HS-27A (cell line): ENCODE data around the gene TSSK6.

Experiments used
- DNase-seq: peaks from one replicate; pipeline ENCODE4 v3.0.0-alpha.2; 2012; ENCODE audit warnings: low read depth, missing footprints

Gene TSSK6

DNA sequence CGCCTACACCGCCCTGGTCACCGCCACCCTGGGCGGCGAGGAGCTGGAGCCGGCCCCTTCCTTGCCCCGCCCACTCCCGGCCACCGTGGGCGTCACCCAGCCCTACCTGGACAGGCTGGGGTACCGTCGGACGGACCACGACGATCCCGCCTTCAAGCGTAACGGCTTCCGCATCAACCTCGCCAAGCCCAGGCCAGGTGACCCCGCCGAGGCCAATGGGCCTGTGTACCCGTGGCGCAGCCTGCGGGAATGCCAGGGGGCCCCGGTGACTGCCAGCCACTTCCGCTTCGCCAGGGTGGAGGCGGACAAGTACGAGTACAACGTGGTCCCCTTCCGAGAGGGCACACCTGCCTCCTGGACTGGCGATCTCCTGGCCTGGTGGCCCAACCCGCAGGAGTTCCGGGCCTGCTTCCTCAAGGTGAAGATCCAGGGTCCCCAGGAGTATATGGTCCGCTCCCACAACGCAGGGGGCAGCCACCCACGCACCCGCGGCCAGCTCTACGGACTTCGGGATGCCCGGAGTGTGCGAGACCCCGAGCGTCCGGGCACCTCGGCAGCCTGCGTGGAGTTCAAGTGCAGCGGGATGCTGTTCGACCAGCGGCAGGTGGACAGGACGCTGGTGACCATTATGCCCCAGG is 29.7 kb upstream of the TSSK6 start:
- DNase-seq, result no peak

DNA sequence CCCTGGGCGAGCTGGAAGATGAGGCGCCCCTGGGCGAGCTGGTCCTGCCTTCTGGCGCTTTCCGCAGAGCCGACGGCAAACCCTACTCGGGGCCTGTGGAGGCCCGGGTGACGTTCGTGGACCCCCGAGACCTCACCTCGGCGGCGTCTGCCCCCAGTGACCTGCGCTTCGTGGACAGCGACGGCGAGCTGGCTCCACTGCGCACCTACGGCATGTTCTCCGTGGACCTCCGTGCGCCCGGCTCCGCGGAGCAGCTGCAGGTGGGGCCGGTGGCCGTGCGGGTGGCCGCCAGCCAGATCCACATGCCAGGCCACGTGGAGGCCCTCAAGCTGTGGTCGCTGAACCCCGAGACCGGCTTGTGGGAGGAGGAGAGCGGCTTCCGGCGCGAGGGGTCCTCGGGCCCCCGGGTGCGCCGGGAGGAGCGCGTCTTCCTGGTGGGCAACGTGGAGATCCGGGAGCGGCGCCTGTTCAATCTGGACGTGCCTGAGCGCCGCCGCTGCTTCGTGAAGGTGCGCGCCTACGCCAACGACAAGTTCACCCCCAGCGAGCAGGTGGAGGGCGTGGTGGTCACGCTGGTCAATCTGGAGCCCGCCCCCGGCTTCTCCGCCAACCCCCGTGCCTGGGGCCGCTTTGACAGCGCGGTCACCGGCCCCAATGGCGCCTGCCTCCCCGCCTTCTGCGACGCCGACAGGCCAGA is 29.1 kb upstream of the TSSK6 start:
- DNase-seq, result no peak

DNA sequence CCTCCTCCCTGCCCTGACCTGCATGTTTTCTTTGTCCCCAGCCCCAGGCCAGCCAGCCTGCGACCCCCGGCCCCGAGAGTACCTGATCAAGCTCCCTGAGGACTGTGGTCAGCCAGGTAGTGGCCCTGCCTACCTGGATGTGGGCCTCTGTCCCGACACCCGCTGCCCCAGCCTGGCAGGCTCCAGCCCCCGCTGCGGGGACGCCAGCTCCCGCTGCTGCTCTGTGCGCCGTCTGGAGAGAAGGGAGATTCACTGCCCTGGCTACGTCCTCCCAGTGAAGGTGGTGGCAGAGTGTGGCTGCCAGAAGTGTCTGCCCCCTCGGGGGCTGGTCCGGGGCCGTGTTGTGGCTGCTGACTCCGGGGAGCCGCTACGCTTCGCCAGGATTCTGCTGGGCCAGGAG is 28.3 kb upstream of the TSSK6 start:
- DNase-seq, result no peak

DNA sequence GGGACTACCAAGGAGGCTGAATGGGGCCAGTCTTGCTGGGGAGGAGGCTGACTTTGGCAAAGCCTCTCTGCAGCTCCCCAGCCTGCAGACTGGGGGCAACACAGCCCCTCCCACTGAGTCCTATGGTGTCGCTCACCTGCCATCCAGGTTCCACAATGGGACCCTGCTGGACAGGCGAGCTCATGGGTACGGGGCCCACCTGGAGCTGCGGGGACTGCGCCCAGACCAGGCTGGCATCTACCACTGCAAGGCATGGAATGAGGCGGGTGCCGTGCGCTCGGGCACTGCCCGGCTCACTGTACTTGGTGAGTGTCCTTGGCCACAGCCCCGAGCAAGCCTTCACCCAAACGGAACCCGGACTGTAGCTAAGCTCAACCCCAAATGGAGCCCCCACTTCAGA is 27.8 kb upstream of the TSSK6 start:
- DNase-seq, result no peak

DNA sequence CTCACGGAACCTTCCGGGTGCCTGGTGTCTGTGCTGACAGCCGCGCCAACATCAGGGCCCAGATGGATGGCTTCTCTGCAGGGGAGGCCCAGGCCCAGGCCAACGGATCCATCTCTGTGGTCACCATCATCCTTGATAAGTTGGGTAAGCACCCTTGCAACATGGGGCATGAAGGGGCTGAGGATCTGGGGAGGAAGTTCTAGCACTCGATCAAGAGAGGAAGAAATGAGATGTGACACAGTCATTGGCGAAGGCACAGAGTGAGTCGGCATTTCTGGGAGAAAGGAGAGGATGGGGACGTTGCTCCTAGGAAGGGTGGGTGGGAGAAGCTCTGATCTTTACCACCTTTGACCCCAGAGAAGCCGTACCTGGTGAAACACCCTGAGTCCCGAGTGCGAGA is 27.2 kb upstream of the TSSK6 start:
- no peak for DNase-seq

DNA sequence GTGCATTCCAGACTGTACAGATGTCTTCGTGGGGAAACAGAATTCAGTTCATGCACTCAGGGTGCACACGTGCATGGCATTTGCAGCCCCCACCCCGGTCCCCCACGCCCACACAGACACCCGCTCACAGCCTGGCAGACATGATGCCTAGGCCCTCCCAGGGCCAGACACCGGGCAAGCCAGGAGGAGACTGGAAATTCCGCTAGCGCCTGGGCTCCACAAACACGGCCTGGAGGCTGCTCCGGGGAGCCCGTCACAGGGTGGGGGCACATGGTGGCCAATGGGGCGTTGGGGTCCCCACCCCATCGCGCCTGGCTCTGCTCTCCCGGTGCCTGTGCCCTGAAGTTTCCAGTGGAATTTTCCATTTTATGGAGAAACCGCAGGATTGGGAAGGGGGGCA is 26.3 kb upstream of the TSSK6 start:
- DNase-seq, result no peak

DNA sequence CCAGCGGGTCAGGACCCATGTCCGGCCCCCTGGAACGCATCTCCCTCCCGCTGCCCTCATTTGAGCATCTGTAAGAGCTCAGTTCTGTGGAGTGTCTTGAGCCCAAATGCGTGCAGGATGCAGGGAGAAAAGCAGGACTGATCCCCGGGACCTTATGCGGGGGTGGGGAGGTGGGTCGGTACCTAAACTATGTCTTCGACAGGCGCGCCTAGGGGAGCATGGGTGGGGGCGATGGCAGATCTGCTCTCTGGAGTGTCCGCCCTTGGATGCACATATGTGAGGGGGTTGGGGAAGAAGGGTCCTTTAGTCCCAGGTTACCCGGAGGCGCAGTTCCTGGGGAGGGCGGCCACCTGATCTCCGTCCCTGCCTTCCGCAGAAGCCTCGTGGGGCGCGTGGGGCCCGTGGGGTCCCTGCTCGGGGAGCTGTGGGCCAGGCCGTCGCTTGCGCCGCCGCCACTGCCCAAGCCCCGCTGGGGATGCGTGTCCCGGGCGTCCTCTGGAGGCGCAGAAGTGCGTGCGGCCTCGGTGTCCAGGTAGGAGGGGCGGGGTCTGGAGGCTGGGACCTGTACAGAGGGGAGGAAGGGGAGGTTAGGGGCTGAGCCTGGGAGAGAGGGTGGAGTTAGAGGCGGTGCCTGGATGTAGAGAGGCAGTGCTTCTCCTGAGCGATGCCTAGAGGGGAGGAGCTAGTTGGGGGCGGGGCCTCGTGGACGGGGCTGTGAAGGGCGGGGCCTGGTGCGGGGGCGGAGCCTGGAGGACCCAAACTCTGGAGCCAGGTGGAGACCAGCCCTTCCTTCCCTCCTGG is 25.6 kb upstream of the TSSK6 start:
- no peak for DNase-seq

DNA sequence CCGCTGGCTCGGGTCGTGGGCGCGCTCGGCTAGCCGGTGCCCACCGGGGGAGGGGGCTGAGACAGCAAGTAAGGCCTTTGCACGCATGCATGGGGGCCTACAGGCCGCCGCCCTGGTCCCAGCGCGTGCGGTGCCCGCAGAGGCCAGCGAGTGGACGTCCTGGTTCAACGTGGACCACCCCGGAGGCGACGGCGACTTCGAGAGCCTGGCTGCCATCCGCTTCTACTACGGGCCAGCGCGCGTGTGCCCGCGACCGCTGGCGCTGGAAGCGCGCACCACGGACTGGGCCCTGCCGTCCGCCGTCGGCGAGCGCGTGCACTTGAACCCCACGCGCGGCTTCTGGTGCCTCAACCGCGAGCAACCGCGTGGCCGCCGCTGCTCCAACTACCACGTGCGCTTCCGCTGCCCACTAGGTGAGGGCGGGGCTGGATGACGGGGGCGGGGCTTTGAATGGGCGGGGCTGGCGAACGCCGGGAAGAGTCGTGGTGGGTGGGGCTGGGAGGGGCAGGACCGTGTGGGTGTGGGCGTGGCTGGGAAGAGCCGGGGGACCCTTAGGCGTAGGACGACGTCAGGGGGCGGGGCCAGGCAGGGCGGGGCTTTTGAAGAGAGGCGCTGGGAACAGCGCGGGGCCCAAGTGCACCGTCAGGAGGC is 24.8 kb upstream of the TSSK6 start:
- no peak for DNase-seq

DNA sequence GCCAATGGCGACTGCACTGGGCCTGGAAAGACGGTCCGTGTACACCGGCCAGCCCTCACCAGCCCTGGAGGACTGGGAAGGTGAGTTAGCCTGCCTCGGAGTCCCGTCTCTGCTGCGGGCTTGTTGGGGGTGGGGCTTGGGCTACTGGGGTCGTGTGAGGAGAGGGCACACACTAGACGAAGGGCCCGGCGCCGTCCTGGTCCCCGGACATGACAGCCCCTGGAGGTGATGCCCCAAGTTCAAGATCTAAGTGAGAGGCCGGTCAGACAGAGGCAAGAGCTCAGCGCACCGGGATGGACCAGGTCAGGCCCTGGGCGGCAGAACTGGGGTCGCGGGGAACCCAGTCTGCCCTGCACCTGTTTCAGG is 24.3 kb upstream of the TSSK6 start:
- no peak for DNase-seq

DNA sequence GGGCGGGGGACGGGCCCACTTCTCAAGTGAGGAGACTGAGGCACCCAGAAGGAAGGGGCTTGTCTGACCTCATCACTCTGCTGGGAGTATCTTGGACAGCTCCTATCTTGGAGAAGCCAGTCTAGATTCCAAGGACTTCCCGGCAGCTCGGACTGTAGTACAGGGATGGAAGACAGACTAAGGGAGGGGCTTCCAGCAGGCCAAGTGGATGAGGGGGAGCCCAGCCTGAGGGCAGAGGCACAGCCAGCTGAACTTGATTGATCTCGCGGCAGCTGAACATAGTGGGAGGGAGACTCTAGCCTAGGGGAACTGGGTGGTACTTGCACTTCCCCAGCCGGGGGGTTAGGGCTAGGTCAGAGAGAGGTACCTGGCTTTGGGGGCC is 23.4 kb upstream of the TSSK6 start:
- DNase-seq, result no peak

DNA sequence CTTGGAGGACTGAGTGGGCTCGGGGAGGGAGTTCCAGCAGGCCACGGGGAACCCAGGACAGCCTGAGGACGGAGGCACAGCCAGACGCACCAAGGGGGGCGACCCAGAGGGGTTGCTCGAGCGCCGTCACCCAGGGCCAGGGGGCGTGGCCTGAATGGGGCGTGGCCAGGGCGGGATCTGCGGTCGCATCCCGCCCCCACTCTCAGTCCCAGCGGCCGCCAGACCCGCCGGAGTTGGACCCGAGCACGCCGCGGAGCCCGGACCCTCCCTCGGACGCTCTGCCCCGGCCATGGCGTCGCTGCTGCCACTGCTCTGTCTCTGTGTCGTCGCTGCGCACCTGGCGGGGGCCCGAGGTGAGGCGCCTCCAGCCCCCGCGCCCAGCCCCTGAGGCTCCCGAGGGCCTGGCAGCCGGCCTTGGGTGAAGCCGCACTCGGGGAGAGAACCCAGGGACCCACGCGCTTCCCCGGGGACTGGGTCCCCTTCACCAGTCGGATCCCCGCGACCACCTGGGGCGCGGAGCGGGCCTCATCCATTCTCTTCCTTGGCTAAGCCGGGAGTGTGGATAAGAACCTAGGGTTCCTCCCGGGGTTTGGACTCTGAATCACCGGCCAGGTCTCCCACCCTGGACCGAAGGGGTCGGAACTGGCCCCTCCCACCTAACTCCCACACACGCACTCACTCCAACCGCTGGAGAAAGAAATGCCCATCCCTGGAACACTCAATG is 22.9 kb upstream of the TSSK6 start, which contains the start of gene CILP2:
Gene CILP2, plus strand, starts transcription at position 205 of the 724 bp plus-strand sequence. Its CDS starts 85 bp downstream, at position 290.
- DNase-seq, result no peak

DNA sequence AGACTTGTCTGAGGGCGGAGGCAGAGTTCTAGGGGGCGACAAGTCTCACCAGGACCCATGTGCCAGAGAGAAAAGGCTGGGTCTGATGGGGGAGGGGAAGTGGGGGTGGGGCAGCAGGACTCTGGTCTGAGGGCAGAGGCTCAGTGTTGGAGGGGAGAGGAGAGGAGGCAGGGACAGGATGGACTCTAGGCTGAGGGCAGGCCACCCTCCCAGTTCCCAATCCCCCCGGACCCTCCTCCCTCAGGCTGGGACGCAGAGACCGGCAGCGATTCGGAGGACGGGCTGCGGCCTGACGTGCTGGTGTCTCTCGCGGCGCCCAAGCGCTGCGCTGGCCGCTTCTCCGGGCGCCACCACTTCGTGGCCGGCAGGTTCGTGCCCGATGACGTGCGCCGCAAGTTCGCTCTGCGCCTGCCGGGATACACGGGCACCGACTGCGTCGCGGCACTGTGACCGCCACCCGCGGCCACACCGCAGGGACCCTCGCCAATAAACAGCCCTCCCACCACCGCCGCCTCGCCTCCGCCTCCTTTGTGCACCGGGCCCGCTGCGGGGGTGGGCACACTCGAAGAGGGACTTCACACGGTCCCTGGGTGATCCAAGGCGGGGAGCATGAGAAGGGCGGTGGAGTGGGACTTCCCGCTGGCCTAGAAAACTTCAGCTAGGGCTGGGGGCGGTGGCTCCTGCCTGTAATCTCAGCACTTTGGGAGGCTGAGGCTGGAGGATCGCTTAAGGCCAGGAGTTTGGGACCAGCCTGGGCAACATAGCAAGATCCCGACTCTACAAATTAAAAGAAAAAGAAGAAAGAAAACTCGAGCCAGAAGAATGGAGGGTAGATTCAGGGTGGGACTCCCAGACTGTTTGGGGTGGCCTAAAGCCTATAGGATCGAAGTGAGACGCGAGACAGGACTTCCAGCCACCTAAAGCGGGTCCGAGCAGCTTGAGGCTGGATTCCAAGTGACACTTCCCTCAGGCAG is 22.0 kb upstream of the TSSK6 start:
- DNase-seq, result no peak

DNA sequence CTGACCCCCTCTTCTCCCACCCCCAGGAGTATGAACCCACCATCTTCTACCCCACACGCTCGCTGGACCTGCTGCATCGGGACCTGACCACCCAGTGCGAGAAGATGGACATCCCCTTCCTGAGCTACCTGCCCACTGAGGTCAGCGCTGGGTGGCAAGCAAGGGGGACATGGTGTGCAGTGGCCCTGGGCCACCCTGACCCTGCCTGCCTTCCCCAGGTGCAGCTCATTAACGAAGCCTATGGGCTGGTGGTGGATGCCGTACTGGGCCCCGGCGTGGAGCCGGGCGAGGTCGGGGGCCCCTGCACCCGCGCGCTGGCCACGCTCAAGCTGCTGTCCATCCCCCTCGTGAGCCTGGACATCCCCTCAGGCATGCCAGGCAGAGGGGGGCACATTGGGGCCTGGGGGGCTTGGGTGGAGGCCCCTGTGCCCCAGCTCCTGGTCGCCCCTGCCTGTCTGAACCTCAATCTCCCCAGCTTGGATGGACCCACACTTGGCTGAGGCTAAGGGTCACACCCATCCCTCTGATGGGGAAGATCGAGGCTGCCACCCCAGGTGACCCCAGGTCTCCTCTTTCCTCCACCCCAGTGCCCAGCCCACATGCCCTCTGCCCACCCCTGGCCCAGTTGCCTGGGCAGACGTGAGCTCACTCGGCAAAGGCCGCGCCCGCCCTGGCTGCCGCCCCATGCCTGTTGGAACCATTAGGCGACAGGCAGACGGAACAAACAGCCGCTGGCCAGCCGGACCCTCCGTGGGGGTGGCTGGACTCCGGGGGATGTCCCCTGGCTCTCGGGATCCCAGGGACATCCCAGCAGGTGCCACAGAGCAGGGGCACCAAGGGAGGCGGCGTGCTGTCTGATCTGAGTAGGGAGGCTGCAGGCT is 20.2 kb upstream of the TSSK6 start:
- no peak for DNase-seq

DNA sequence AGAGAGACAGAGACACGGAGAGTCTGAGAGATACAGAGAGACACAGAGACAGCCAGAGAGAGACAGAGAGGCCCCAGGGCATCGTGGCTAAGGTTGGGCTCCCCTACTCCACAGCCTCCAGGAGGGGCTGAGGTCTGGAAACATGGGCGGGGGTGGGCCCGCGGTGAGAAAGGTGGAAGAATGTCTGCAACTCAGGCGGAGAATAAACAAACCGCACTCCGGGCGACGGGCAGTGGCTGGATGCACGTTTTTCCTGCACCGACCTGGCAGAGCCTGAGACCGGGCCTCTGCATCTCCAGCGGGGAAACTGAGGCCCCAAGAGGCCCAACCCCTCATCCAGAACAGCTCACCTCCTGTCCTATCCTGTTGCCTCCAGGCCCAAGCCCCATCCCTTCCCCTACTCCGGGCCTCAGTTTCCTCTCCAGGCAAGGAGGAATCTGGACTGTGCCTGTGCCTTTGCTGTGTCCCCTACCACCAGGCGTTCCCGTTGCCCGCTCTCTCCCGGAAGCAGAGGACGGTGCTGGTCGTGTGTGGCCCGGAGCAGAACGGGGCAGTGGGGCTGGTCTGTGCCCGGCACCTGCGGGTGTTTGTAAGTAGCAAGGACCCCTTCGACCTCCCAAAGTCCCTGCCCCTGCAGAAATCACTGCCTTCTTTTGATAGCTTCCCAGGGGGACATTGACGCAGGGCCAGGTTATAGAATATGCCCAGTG is 19.4 kb upstream of the TSSK6 start:
- no peak for DNase-seq

DNA sequence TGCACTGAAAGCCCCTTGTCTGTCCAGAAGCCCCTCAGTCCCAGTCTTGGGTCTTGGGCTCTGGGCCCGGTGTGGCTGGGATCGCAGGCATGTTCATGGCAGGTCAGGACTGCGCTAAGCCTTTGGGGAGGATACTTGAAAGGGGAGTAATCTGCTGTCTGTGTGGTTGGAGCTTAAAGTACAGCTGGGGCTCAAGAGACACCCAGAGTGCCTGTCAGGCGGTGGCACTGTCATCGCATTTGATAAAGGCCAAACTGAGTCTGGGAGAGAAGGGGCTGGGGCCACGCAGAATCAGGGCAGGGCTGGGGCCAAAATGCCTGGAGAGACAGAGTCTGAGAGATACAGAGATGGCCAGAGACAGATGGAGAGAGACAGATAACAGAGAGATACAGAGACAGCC is 18.5 kb upstream of the TSSK6 start:
- no peak for DNase-seq

DNA sequence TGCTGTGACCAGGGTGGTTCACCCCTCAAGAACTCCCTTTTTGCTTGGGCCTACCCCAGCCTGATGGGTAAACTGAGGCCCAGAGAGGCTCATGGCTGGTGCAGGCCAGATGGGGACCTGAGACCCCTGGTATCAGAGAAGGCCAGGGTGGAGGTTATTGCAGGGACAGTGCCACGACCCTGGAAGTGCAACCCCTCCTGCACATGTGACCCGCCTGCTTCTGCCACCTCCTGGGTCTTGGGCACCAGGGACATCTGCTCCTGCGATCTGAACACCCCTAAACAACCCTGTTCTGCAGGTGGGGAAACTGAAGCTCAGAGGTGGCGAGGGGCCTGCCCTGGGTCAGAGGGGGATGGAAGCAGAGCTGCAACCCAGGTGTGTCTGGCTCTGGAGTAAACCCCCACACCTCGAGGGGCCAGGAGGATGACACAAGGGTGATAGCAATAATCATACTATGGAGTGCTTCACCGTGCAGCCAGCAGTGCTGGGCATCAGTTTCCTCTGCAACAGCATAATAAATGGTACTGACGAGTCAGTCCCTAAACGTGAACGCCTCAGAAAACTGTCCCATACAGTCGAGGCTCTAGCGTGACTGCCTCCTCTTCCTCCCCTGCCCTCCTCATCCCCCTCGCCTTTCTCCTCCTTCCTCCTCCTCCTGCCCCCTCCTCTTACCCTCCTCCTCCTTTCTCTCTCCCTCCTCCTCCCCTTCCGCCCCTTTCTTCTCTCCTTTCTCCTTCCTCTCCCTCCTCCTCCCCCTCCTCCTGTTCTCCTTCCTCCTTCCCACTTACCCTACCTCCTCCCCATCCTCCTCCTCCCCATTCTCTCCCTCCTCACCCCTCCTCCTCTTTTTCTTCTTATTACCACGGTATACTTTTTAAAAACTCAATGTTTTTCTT is 17.7 kb upstream of the TSSK6 start:
- no peak for DNase-seq

DNA sequence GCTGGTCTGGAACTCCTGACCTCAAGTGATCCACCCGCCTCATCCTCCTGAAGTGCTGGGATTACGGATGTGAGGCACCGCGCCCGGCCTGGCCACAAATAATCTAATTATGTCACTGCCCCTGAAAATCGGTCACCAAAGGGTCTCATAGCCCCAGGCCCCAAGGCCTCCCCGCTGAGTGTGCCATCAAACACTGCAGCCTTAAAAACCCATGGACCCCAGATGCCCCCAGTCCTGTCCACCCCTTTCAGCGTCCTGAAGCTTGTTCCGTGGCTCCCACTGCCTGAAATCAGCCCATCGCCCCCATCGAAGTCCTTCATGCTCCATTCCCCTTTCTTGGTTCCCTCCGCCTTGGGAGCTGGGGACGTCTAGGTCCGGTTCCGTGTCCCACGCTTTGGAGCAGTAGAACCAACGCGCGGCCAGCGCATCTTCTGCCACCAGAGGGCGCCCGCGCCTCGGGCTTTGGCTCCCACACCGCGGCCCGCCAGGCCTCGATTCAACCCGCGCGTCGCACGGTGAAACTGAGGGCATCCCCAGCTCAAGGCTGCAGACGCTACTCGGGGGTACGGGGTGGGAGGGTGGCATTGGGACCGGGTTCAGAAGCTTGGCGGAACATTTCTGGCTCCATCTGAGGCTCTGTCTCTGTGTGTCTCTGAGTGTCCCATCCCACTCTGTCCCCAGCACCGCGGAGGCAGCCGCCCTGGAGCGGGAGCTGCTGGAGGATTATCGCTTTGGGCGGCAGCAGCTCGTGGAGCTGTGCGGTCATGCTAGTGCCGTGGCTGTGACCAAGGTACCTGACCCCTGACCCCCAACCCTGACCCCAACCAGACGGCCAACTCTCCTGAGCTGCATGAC is 16.8 kb upstream of the TSSK6 start:
- DNase-seq, result no peak
